Stimulated activated CD8-positive, alpha-beta memory T cell treated with anti-CD3 and anti-CD28 coated beads, Interleukin-7, amount 100 ng/mL, for 48 hours (primary cell): ENCODE data around the gene LAMA2.
A peak's percentile ranks its signal among the peaks of the same experiment; 100 is the strongest.

Experiments used
- DNase-seq, 2 donors: peaks; one replicate each; pipeline ENCODE4 v3.0.0-alpha.2; 2020; ENCODE audit warnings: low read depth in 1 of 2; ENCODE audit errors: extremely low read depth in 1 of 2

Gene LAMA2

DNA sequence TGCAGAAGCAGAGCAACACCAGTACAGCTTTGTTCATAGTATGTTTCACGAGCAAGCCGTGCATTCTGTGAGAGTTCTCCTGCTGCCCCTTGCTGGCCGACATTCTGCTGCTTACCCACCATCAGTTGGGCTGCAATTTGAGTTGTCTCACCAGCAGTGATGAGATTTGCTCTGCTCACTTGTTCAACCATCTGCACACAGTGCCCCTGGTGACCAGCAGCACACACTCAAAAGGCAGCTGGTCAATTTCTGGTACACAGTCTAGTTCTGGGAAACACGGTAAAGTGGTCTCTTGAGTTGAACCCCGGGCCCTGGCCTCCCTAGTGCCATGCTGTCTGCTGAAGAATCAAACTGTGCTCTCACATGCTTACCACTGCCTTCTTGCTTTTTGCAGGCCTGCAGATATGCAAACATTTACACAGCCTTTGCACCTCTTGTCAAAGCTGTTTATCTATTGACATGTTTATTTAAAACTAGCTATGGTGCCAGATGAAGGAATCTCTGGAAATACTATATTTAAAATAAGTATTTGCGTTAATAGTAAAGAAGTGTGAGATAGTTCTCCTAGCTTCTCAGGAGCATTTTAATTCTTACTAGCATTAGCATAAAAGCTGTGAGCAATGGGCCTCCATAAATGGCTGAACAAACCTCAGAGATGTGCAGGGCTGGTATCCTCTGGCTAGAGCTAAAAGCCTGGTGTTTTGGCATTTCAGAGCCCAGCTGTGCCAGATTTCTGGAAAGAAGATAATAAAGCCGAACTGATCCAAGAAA is 592.7 kb downstream of the LAMA2 start:
- no peak for DNase-seq

GRCh38 chr6:129476248-129476564 is 593.3 kb downstream of the LAMA2 start:
- no peak for DNase-seq

DNA sequence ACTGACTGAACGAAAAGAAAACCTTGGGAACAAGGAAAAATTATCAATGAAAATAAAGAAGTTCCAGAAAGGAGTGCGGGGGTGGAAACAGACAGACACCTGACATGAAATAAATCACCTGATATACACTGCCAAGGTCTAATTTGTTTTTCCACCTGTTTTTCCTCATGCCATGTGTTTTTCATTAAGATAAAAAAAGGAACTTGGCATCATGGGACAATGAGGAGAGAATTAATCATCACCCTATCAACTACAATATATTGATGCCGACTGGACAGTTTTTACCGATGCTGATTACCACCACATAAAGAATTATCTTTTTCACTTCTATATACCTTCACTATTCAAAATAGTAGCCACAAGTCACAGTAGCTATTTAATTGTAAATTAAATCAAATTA is 593.9 kb downstream of the LAMA2 start:
- DNase-seq: no peak

- DNase-seq: no peak
Measured at GRCh38 chr6:129478379-129478778, 595.4 kb downstream of the LAMA2 start.

- no peak for DNase-seq
Measured at GRCh38 chr6:129481706-129482105, 598.8 kb downstream of the LAMA2 start.

GRCh38 chr6:129485746-129486145 is 602.8 kb downstream of the LAMA2 start:
- no peak for DNase-seq

DNA sequence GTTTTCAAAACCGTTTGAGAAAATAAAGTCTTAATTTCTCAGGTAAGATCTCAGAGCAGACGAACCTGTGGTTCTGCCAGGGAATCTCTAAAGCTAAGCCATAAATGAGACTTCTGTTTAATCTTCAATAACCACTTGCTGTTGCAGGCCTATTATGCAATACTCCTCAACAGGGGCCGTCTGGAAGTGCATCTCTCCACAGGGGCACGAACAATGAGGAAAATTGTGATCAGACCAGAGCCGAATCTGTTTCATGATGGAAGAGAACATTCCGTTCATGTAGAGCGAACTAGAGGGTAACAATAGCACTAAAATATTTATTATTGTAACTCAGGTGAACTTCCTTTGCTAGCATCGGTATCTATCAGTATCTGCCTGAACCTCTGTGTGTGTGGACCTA is 603.4 kb downstream of the LAMA2 start:
- no peak for DNase-seq

- no peak for DNase-seq
Measured at GRCh38 chr6:129488313-129488712, 605.4 kb downstream of the LAMA2 start.

GRCh38 chr6:129489215-129489765 is 606.4 kb downstream of the LAMA2 start:
- DNase-seq: no peak

DNA sequence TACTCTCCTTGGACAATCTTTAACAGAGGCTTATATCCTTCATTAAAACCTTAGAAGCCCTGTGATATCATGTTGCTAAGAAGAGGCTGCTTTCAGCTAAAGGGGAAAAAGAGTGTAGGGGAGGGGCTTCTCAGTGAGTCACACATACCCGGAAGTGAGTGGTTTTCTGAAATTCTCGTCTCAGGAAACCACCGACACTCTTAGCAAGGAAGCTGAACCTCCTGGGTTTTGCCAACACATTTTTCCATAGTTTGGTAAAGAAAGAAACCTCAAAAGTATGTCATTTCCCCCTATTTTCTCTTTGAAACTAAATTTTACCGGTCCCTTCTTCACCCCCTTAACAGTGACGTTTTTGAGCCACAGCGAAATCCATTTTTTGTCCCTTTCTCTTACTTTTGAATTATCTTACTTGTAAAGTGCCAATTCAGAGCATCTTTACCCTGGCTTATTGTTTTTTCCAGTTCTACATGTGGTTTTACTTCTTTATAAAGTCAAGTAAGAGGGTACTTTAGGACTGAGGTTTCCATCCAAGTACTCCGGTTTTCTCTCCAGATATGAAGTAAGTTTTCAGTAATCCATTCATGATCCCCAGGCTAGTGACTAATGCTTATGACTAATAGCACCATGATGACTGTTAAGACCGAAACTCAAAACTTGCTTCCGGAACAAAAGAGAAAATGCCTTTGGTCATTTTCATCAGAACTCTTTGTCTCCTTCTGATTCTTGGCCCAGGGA is 607.8 kb downstream of the LAMA2 start:
- peak in 1 of 2 donors; percentile 44 for DNase-seq

DNA sequence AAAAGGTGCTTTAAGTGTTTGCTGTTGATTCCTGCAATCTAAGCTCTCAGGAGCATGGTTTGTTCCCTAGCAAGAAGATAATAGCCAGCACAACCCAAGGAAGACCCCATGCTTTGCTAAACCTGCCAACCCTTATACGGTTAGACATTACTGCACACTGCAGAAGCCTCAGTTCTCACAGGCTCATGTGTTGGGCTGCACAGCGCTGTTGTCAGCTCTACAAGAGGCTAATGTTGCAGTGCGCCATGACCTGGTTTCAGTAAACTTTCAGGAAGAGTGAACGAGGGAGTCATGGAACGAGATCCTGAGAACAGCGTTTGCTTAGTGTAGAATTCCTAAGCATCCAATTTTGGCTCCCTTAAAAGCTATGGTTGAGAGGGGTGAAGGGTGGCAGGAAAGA is 608.5 kb downstream of the LAMA2 start:
- no peak for DNase-seq

DNA sequence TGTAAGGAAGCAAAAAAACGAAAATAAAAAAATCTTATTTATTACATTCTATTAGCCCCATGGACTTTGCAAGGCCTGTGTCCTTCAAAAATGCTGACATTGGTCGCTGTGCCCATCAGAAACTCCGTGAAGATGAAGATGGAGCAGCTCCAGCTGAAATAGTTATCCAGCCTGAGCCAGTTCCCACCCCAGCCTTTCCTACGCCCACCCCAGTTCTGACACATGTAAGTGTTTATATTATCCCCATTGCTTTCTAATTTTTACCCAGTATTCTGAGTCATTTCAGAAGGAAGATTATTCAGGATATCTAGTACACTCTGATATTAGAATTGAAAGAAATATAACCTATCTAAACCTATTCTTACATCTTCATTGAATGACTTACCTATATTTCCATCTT is 609.3 kb downstream of the LAMA2 start:
- DNase-seq: no peak

- DNase-seq: no peak
Measured at GRCh38 chr6:129493354-129493902, 610.5 kb downstream of the LAMA2 start.

DNA sequence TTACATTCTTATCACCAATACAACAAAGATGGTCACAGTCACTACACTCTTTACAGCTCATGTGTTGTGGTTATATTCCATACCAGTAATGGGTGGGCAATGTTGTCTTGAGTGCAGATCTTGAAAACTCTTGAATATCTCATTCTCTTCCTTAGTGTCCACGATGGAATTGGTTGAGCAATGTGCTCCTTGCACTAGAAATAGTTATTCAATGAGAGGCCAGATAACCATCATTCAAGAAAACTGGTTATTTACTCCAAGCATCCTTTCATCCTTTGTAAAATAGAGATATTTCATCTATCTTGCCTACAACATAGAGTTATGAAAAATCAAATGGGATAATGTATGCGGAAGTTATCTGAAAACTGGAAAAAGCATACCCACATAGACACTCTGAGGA is 611.2 kb downstream of the LAMA2 start:
- no peak for DNase-seq

DNA sequence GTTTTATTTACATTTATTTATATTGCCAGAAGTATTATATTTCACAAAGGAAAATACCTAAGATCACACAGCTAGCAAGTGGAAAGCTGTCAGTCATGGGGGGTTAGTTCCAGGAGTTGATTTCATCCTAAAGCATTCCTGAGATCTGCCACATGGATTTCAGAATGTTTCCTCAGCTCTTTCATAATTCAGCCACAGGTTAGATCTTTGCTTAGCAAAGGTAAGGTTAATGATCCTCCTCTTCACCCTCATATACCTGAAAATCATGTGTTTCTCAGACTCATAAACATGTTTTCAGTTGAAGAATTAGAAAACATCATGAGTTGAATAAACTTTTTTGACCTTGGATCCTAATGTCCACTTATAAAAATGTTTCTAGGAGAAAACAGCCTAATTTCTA is 611.6 kb downstream of the LAMA2 start:
- no peak for DNase-seq

DNA sequence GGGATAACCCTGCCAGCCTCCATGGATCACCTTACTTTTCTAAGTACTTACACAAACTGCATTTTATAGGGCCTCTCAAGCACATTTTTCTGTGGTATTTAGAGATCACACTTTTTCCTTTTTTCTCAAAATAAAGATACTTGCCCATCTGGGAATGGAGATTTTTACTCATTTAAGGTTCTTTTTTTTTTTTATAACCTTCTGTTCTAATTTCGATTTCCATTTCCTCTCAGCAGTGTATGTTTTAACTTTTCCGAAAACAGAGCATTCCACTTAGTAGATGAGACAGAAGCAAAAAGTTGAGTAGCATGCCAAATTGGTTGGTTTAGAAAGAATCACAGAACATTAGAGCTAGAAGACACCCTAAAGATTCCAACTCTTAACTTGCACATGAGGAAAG is 612.7 kb downstream of the LAMA2 start:
- DNase-seq: no peak

- no peak for DNase-seq
Measured at GRCh38 chr6:129497481-129498441, 614.8 kb downstream of the LAMA2 start.

GRCh38 chr6:129498541-129498940 is 615.6 kb downstream of the LAMA2 start:
- DNase-seq: no peak

DNA sequence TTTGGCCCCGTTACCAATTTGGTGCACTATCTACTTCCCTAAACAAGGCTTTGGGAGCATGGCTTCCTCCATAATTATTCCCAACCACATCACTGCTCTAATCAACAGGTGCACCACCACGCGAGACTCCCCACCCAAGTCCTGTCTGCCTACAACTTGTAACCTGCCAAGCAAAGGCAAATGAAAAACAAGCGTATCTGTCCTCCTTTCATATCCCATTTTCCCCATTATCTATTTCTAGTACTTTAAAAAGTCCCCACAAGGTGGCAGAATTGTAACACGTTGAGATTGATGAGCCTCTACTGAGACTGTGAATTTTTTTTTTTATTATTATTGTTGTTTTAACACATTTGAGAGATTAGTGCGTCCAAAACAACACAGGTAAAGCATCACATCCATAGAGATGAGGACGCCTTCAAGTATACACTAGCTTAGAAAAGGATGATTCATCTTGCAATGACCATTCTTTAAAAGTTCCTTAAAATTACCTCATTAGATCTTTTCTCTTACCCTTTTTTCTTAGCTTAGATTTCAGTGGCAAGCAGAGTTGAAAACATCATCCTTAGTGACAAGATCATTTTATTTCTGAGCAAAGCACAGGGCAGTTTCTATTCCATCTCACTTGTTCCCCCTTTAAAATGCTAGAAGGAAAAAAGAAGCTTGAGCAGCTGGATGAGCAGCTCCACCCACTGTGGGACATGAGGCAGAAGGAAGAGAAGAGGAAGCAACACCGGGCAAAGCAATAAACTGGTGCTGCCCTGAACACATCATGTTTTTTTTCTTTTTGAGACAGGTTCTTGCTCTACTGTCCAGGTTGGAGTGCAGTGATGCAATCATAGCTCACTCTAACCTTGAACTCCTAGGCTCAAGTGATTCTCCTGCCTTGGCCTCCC is 616.3 kb downstream of the LAMA2 start:
- no peak for DNase-seq

DNA sequence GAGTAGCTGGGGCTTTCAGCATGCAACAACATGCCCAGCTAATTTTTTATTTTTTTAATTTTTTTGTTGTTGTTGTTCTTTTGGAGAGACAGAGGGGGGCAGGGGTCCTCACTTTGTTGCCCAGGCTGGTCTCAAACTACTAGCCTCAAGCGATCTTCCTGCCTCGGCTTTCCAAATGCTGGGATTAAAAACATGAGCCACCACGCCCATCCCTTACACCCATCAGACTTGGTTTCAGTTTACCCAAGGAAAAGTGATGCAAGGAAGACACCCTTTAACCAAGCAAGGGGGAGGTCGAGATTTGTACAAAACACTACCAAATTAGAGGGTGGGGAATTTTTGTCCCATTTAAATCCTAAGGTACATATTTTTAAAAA is 616.9 kb downstream of the LAMA2 start:
- no peak for DNase-seq
